ENCODE data around the gene RGS3.
"Not testable (repeated sequence)": the region's sequence is repeated elsewhere in the genome, so short reads cannot be mapped to it uniquely, and the experiment has no call there.

The RGS3 gene

DNA sequence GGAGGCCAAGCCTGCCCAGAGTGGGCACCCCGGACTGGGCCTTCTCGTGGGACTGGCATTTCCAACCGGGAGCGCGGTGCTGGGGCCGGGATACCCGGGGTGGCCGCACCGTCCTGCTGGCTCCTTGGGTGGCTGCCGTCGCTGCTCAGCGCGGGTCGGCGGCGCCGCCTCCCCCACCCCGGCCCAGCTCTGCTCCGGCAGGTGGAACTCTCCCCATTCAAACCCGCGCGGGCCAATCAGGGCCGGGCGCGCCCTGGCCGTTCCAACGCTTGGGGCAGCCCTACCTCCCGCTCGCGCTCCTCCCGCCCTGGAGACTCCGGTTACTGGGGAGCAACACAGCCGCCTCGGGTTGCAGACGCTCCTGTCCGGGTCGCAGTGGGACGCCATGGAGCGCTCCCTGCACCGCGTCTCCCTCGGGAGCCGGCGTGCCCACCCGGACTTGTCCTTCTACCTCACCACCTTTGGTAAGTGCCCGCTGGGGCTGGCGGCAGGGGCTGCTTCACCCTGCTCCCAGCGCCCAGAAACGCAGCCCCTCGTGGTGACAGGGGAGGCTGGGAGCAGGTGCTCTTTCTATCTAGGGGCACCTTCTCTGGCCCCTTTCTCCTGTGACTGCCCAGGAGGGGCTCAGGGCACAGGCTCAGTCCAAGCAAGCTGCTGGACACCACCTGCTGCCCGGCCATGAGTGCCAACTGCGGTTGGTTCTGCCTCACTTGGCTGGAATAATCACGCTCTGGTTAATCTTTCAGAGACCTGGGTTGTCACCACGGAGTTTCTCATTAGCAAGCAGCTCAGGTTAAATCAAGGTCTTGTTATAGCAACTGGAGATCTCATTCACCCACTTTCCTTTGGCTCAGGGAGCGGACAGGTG, at the start of gene RGS3:
RGS3 (plus strand) TSS at position 310 of the 868 bp plus-strand sequence; CDS start at position 386, 76 bp downstream.
- Mint-ChIP-seq H3K27me3 (no peaks in the 10 kb centered on the region), H3K27ac (no peak within 1 kb of the TSS), H3K9me3 (peaks cover 7 to 11% of the 10 kb centered on the region in 2 donors), H3K4me1 (peaks cover 11% of the 10 kb centered on the region), H3K4me3 (no peak within 1 kb of the TSS)
- DNase-seq (no peak), ATAC-seq (peak; percentile 61)

DNA sequence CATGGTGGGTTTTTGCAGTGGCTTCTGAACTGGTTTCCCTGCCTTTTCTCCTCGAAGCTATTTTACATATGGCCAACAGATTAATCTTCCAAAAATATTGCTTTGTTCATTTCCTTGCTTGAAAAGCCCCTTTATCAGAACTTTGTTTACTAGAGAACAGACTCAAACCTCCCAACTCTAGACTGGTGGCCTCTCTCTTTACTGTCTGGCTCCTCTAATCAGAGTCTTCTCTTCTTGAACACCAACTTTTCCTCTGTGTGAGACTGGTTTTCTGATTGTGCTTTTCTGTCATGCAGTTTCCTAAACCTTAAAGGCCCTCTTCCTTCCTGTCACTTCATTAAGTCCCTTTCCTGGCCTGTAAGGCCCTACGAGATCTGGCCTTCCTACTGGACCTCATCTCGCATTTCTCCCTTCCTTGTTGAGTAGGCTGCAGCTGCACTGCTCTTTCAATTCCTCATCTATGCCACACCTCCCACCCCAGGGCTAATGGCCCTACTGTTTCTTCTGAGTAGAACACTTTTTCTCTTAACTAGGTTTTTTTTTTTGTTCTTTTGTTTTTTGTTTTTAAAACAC, 47.3 kb upstream of the RGS3 start:
- ATAC-seq (no peak), DNase-seq (no peak)
- Mint-ChIP-seq H3K4me1 (no peaks in the 10 kb centered on the region), H3K27ac (no peak overlapping the region), H3K27me3 (no peaks in the 10 kb centered on the region), H3K9me3 (no peaks in the 10 kb centered on the region), H3K4me3 (no peak overlapping the region)

DNA sequence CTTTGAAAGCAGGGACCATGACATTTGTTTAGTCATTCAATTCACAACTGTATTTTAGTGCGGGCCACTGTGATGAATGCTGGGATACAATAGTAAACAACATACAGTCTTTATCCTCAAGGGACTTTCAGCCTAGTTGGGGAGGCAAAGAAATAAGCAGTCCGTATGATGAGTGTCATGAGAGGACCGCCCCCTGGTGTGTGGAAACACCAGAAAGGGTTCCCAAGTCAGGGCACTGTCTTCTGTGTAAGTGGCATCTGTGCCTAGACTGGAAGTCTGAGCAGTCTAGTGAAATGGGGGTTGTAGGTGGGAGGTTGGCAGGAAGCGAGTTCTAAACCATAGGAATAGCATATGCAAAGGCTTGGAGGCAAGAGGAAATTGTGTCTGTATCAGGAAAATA, 46.2 kb upstream of the RGS3 start:
- H3K4me1 Mint-ChIP-seq: no peaks in the 10 kb centered on the region
- H3K27me3 Mint-ChIP-seq: no peaks in the 10 kb centered on the region
- no peak overlapping the region for H3K27ac Mint-ChIP-seq
- no peaks in the 10 kb centered on the region for H3K9me3 Mint-ChIP-seq
- ATAC-seq (no peak), DNase-seq (no peak)
- H3K4me3 Mint-ChIP-seq: no peak overlapping the region

DNA sequence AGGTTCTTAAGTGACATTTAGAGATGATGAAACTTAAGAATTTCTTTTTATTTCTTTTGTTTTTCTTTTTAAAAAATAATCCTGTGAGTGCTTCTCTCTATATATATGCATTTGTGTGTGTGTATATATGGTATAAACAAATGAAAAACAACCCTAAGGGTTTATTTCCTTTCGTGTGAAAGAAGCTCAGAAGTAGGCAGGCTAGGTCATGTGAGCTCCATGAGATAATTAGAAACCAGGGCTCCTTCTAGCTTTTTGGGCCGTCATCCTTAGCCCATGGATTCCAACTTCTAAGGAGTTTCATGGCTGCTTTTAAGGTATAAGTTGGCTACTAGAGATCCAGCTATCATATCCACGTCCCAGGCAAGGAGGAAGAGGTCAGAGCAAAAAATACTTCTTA, 41.8 kb upstream of the RGS3 start:
- Mint-ChIP-seq H3K4me1 (no peaks in the 10 kb centered on the region), H3K4me3 (no peak overlapping the region), H3K9me3 (no peaks in the 10 kb centered on the region), H3K27me3 (peaks cover 17% of the 10 kb centered on the region), H3K27ac (no peak overlapping the region)
- DNase-seq (no peak), ATAC-seq (no peak)

DNA sequence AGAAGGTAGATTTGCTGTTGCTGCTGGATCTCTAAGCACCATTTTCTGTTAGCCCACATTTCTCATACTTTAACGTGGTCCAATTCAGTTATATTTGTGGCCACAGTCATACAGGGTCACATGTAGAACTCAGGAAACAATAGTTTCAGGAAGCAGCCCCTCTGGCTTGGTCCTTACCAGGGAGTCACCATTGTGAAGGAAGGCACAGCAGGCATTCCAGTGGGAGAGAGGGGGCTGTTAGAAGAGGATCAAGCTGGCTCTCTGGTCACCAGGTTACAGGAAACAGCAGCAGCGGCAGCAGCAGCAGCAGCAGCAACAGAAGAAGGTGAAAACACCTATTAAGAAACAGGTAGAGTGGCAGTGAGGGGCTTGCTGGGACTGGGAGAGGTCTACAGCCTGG, 38.5 kb upstream of the RGS3 start:
- no peaks in the 10 kb centered on the region for H3K9me3 Mint-ChIP-seq
- peak overlapping the region; percentile 3 to 22 for H3K27ac Mint-ChIP-seq
- H3K4me1 Mint-ChIP-seq: no peaks in the 10 kb centered on the region
- DNase-seq: no peak
- peaks cover 17% of the 10 kb centered on the region for H3K27me3 Mint-ChIP-seq
- ATAC-seq: no peak
- no peak overlapping the region for H3K4me3 Mint-ChIP-seq

DNA sequence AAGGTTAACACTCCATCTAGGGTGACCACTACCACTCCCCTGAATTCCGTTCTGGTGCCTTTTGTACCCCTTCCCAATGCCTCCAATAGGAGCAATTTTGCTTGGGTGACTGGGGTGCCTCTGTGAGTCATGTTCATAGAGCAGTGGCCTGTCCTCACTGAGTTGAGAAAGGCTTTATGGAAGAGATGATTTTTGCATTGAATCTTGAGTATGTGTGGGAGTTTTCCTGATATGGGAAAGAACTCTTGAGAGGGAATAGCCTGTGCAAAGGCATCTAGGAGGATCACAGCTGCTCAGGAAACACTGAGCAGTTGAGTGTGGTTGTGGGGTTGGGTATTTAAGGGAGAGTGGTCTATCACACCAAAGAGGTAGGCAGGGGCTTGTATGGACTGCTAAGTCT, 36.8 kb upstream of the RGS3 start:
- peaks cover 17% of the 10 kb centered on the region for H3K27me3 Mint-ChIP-seq
- ATAC-seq (no peak), DNase-seq (no peak)
- H3K27ac Mint-ChIP-seq: peak overlapping the region in 1 of 2 donors; percentile 17
- H3K9me3 Mint-ChIP-seq: no peaks in the 10 kb centered on the region
- H3K4me1 Mint-ChIP-seq: no peaks in the 10 kb centered on the region
- H3K4me3 Mint-ChIP-seq: no peak overlapping the region

DNA sequence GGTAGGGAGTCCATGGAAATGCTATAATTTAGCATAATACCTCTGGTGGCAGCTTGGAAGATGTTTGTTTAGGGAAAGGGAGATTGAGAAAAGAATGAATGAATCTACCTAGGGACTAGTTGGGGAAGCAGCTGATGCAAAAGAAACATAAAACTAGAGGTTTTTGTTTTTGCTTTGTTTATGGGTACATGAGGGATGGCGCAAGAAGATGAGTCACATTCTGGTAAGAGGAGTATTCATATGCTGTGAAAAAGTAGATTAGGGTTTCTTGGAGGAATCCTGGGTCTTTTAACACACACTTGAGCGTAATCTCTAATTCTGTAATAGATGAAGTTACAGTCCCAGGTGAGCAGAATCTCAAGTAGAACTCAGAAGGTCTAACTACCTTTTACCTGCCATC, 35.9 kb upstream of the RGS3 start:
- Mint-ChIP-seq H3K27ac (no peak overlapping the region), H3K4me1 (no peaks in the 10 kb centered on the region), H3K27me3 (peaks cover 17% of the 10 kb centered on the region), H3K9me3 (no peaks in the 10 kb centered on the region), H3K4me3 (no peak overlapping the region)
- no peak for DNase-seq
- no peak for ATAC-seq

DNA sequence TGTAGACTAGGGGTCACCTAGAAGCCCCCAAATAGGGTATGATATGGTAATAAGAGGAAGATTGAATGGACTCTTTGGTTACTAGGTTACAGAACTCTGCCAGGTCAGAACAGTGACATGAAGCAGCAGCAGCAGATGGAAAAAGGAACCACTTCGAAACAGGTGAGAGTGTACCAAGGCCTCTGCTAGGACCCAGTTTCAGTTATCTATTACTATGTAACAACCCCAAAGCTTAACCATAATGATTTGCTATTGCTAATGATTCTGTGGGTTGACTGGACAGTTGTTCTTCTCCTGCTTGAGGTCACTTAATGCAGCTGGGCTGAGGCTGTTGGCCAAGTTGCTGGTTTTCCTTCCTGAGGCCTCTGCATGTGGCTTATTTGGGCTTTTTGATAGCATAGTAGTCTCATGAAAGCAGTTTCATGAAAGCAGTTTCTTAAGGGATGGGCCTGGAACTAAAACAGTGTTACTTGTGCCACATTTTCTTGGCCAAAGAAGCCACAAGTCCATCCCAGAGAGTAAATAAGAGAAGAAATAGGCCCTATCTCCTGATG, 35.4 kb upstream of the RGS3 start:
- no peaks in the 10 kb centered on the region for H3K9me3 Mint-ChIP-seq
- H3K27me3 Mint-ChIP-seq: peaks cover 17% of the 10 kb centered on the region
- ATAC-seq (no peak), DNase-seq (no peak)
- no peak overlapping the region for H3K27ac Mint-ChIP-seq
- H3K4me3 Mint-ChIP-seq: no peak overlapping the region
- no peaks in the 10 kb centered on the region for H3K4me1 Mint-ChIP-seq

DNA sequence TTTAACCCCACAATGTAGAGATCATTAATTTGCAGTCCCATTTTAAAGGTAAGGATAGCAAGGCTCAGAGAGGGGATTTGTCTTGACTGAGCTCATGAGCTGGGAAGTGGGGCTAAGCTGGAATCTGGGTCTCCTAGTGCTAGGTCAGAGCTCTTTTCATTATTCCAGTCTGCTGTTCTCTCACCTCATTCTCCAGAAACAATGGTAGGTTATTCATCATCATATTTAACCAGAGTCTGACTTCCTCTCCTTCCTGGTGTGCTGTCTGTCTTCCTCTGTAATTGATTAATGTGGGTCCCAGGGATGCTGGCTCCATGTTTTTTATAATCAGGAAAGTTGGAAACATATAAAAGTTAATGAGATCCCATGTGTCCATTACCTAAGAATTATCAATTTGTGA, 32.3 kb upstream of the RGS3 start:
- H3K27ac Mint-ChIP-seq: no peak overlapping the region
- no peaks in the 10 kb centered on the region for H3K9me3 Mint-ChIP-seq
- no peak for DNase-seq
- no peaks in the 10 kb centered on the region for H3K27me3 Mint-ChIP-seq
- no peak for ATAC-seq
- no peaks in the 10 kb centered on the region for H3K4me1 Mint-ChIP-seq
- no peak overlapping the region for H3K4me3 Mint-ChIP-seq

DNA sequence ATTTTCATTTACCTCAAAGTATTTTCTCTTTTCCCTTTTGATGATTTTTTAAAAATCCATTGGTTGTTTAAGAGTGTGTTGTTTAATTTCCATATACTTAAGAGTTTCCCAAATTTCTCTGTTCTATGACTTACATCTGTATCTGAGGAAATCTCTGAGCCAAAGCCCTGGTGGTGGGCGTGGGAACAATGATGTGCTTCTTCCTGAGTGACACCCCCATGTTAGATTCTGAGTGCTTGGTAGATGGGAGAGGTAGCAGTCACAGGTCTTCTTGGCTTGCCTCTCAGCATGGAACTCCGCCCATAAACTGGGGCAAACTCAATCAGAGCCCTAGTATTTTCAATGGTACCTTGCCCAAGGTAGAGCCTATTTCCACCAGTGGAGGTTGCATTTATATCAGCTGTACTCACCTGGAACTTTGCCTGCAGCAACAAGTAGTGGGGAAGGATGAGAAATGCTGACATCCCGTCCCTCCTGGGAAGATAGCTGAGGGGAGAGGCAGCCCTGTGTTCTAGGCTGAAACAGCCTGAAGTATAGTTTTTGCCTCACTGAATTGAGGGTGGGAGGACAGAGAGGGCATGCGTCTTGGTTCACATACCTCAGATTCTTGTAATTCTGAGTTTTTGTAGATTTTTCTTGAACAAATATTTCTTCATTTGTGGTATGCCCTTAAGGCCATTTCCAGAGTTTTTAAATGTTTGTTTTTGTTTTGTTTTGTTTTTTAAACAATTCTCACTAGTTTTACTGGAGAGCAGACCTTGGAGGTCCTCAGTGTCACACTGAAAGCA, 26.6 kb upstream of the RGS3 start:
- H3K27me3 Mint-ChIP-seq: no peaks in the 10 kb centered on the region
- no peak for ATAC-seq
- H3K4me3 Mint-ChIP-seq: no peak overlapping the region
- no peaks in the 10 kb centered on the region for H3K9me3 Mint-ChIP-seq
- no peak for DNase-seq
- H3K27ac Mint-ChIP-seq: peak overlapping the region in 1 of 2 donors; percentile 40
- no peaks in the 10 kb centered on the region for H3K4me1 Mint-ChIP-seq

DNA sequence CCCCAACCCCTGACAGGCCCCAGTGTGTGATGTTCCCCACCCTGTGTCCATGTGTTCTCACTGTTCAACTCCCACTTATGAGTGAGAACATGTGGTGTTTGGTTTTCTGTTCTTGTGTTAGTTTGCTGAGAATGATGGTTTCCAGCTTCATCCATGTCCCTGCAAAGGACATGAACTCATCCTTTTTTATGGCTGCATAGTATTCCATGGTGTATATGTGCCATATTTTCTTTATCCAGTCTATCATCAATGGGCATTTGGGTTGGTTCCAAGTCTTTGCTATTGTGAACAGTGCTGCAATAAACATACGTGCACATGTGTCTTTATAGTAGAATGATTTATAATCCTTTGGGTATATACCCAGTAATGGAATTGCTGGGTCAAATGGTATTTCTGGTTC, 25.8 kb upstream of the RGS3 start:
- not testable (repeated sequence) for ATAC-seq, H3K27me3 Mint-ChIP-seq

DNA sequence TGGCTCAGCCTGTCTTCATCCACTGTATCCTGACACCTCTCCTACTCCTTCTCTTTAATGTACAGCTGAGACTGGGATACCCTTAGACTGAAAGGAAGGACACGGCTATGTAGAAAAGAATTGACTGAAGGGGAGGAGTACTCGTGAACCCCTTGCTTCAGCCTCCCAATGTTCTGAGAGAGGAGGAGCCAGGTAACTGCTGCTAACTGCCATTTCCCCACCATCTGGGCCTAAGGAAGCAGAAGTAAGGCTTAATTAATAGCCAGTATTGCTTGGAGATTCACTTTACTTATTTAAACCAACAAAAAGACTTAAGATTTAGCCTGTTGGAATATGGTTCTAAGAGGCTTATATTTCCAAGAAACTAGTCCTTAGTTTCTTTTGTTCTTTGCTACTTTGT, 18.8 kb upstream of the RGS3 start:
- Mint-ChIP-seq H3K9me3 (no peaks in the 10 kb centered on the region), H3K4me1 (no peaks in the 10 kb centered on the region), H3K27ac (no peak overlapping the region), H3K27me3 (no peaks in the 10 kb centered on the region), H3K4me3 (no peak overlapping the region)
- ATAC-seq (no peak), DNase-seq (no peak)

More for the DNA sequence above, 25.8 kb upstream of the RGS3 start:
- not testable (repeated sequence) for H3K4me3 Mint-ChIP-seq, H3K27ac Mint-ChIP-seq, H3K9me3 Mint-ChIP-seq, H3K4me1 Mint-ChIP-seq, DNase-seq

DNA sequence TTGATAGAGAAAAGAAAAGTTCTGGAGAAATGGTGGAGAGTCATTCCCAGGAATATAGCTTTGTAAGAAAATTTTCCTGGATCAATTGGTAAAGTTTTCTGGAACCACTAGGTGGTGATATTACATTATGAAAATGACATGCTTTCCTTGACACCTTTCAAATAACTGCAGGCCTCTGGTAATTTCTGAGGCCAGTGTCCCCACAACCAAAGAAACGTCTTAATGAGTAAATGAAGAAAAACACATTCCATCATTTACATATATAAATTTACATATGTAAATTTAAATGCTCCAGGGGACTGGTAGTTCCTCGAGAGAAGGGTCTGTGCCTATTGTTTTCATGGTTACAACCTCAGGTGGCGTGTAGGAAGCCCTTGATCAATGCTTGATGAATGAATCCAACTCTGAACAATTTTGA, 17.2 kb upstream of the RGS3 start:
- peak overlapping the region in 1 of 2 donors; percentile 44 for H3K27ac Mint-ChIP-seq

DNA sequence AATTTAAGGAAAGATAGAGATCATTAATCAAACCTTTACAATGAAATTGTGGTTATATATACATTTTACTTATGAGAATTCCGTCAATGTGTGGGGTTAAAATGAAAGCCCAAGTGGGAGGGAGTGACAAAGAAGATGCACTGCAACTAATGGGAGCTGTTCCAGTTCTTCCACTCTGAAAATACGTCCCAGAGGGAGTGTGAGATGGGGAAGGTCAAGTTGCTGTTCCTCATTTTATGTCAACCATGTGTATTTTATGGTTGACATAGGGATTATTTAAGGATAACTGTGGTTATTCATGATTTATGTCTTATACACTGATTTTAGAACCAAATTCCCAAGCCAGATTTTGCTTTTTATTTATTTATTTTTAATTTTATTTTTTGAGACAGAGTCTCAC, 14.2 kb upstream of the RGS3 start:
- Mint-ChIP-seq H3K9me3 (no peaks in the 10 kb centered on the region), H3K27me3 (no peaks in the 10 kb centered on the region), H3K27ac (no peak overlapping the region), H3K4me1 (no peaks in the 10 kb centered on the region), H3K4me3 (no peak overlapping the region)
- ATAC-seq: no peak
- DNase-seq: no peak

More for the DNA sequence above, 17.2 kb upstream of the RGS3 start:
- ATAC-seq: peak; percentile 37
- H3K4me1 Mint-ChIP-seq: no peaks in the 10 kb centered on the region
- no peaks in the 10 kb centered on the region for H3K27me3 Mint-ChIP-seq
- no peaks in the 10 kb centered on the region for H3K9me3 Mint-ChIP-seq
- DNase-seq: peak; percentile 9 to 19
- H3K4me3 Mint-ChIP-seq: no peak overlapping the region

DNA sequence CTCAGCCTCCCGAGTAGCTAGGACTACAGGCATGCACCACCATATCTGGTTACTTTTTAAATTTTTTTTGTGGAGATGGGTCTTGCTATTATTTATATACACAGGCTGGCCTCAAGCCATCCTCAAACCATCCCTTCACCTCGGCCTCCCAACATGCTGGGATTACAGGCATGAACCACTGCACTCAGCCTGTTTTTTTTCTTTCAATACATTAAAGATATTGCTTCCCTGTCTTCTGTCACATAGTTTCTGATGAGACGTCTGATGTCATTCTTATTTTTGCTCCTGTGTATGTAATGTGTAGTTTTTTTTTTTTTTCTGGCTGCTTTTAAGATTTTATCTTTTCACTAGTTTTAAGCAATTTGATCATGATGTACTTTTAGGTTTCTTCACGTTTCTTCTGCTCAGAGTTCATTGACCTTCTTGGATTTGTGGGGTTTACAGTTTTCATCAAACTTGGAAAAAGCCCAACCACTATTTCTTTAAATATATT, 11.4 kb upstream of the RGS3 start:
- Mint-ChIP-seq H3K4me3 (no peak overlapping the region), H3K4me1 (peaks cover 10% of the 10 kb centered on the region), H3K9me3 (no peaks in the 10 kb centered on the region), H3K27ac (no peak overlapping the region), H3K27me3 (no peaks in the 10 kb centered on the region)
- DNase-seq (no peak), ATAC-seq (no peak)

All from stimulated activated naive CD8-positive, alpha-beta T cell treated with anti-CD3 and anti-CD28 coated beads, Interleukin-15, amount 100 ng/mL, for 72 hours (primary cell).